IMR-90 (cell line): ENCODE measurements around the gene ZDHHC3. TPM values are rescaled to one million over a fixed set of nuclear protein-coding genes. Genes with fewer than 3 reads are reported as not detected.

Experiments used
- ATAC-seq: fragments of 200-7000 bp; cut with Tn5 transposase; 2 replicates; pipeline ENCODE4 v1.9.1; 2020; ENCODE audit warnings: low read depth, mild to moderate bottlenecking, moderate library complexity
- BruUV-seq: library from RNA; stranded (reverse); fragments of 400-500 nt; replicated peaks from 2 replicates; lab custom pipeline; 2021; lab: Mats Ljungman, UMichigan
- CTCF ChIA-PET: fragments of 300-600 bp; formaldehyde crosslinking; extraction: SDS; loops from one replicate; lab custom pipeline; 2021; ENCODE audit warnings: antibody characterized with exemption; lab: Yijun Ruan, JAX
- POLR2A ChIA-PET: fragments of 300-600 bp; sonication (Branson Sonifier 250); formaldehyde crosslinking; loops from one replicate; lab custom pipeline; 2022; ENCODE audit warnings: antibody characterized with exemption; ENCODE audit not compliant: unreplicated experiment; lab: Charles Lee
- DNase-seq: peaks from one replicate; pipeline ENCODE4 v3.0.0; 2013
- H2AFZ ChIP-seq: replicated peaks from 2 replicates; pipeline ENCODE3; 2013; ENCODE audit warnings: low read length, mild to moderate bottlenecking; ENCODE audit not compliant: poor library complexity
- H2AK5ac ChIP-seq: 2 replicates; pipeline ENCODE4 v1.6.1; 2013; ENCODE audit warnings: low read depth, low read length, inconsistent platforms
- H2AK9ac ChIP-seq: replicated peaks from 2 replicates; pipeline ENCODE3; 2013; ENCODE audit warnings: mild to moderate bottlenecking, low read depth, low read length, moderate library complexity; ENCODE audit not compliant: poor library complexity
- H2BK120ac ChIP-seq: 2 replicates; pipeline ENCODE4 v1.6.1; 2013; ENCODE audit warnings: low read depth, low read length, inconsistent platforms
- H2BK15ac ChIP-seq: 3 replicates; pipeline ENCODE4 v1.6.1; 2013; ENCODE audit warnings: low read depth, low read length, inconsistent platforms
- H2BK20ac ChIP-seq: 2 replicates; pipeline ENCODE4 v1.6.1; 2013; ENCODE audit warnings: low read depth, mild to moderate bottlenecking, inconsistent platforms, low read length, moderate library complexity
- H2BK5ac ChIP-seq: 2 replicates; pipeline ENCODE4 v1.6.1; 2013; ENCODE audit warnings: mild to moderate bottlenecking, low read depth, low read length, inconsistent platforms; ENCODE audit not compliant: poor library complexity, severe bottlenecking
- H3K14ac ChIP-seq: replicated peaks from 2 replicates; pipeline ENCODE4 v1.6.1; 2013; ENCODE audit warnings: low read depth, low read length, inconsistent platforms
- H3K18ac ChIP-seq: 2 replicates; pipeline ENCODE4 v1.6.1; 2013; ENCODE audit warnings: low read depth, low read length, control low read depth
- H3K23ac ChIP-seq: 2 replicates; pipeline ENCODE4 v1.6.1; 2013; ENCODE audit warnings: low read depth, low read length, inconsistent platforms
- H3K27ac ChIP-seq: 2 replicates; pipeline ENCODE4 v1.5.1; 2013; ENCODE audit warnings: mild to moderate bottlenecking, control low read depth, low read length; ENCODE audit not compliant: insufficient read depth
- H3K27me3 ChIP-seq: 2 replicates; pipeline ENCODE4 v1.6.1; 2013; ENCODE audit warnings: low read length; ENCODE audit not compliant: control insufficient read depth, insufficient read depth
- H3K36me3 ChIP-seq: 2 replicates; pipeline ENCODE4 v1.6.1; 2013; ENCODE audit warnings: low read length, mixed read lengths; ENCODE audit not compliant: control insufficient read depth, insufficient read depth
- H3K4ac ChIP-seq: 2 replicates; pipeline ENCODE4 v1.6.1; 2013; ENCODE audit warnings: low read depth, low read length, inconsistent platforms
- H3K4me1 ChIP-seq: 2 replicates; pipeline ENCODE4 v1.6.1; 2013; ENCODE audit warnings: low read length, mixed read lengths; ENCODE audit not compliant: control insufficient read depth, insufficient read depth
- H3K4me2 ChIP-seq: 2 replicates; pipeline ENCODE4 v1.6.1; 2013; ENCODE audit warnings: low read depth, mild to moderate bottlenecking, control low read depth, low read length, moderate library complexity
- H3K4me3 ChIP-seq: 2 replicates; pipeline ENCODE4 v1.5.1; 2013; ENCODE audit warnings: low read depth, mild to moderate bottlenecking, control low read depth, low read length, moderate library complexity; ENCODE audit not compliant: insufficient read depth
- H3K56ac ChIP-seq: 2 replicates; pipeline ENCODE4 v1.6.1; 2013; ENCODE audit warnings: low read length, inconsistent platforms; ENCODE audit not compliant: insufficient read depth; ENCODE audit errors: extremely low read depth
- H3K79me1 ChIP-seq, 2 experiments: 2 replicates each; pipeline ENCODE4 v1.6.1; 2013; ENCODE audit warnings: low read length in 2 of 2, inconsistent platforms in 1 of 2, low read depth in 1 of 2
- H3K9ac ChIP-seq: 2 replicates; pipeline ENCODE4 v1.6.1; 2013; ENCODE audit warnings: low read depth, low read length, control low read depth
- H3K9me1 ChIP-seq: 2 replicates; pipeline ENCODE4 v1.6.1; 2013; ENCODE audit warnings: low read length, inconsistent platforms; ENCODE audit not compliant: insufficient read depth
- H3K9me3 ChIP-seq: 2 replicates; pipeline ENCODE4 v1.6.1; 2013; ENCODE audit warnings: low read length; ENCODE audit not compliant: control insufficient read depth, insufficient read depth
- H4K20me1 ChIP-seq: 2 replicates; pipeline ENCODE4 v1.6.1; 2013; ENCODE audit warnings: low read length, inconsistent platforms; ENCODE audit not compliant: insufficient read depth
- H4K5ac ChIP-seq: 2 replicates; pipeline ENCODE4 v1.6.1; 2013; ENCODE audit warnings: mild to moderate bottlenecking, low read depth, low read length, control low read depth
- H4K8ac ChIP-seq, 2 experiments: 2 replicates each; pipeline ENCODE4 v1.6.1; 2013; ENCODE audit warnings: low read depth in 2 of 2, low read length in 2 of 2, control low read depth in 1 of 2, inconsistent platforms in 1 of 2
- H4K91ac ChIP-seq: 2 replicates; pipeline ENCODE4 v1.6.1; 2013; ENCODE audit warnings: low read depth, low read length, inconsistent platforms; ENCODE audit not compliant: insufficient read depth
- CEBPB ChIP-seq: IDR thresholded peaks from 2 replicates; pipeline ENCODE4 v1.6.1; 2012; ENCODE audit warnings: low read depth, low read length, improper control_type of control experiment
- FOS ChIP-seq: fragments of 150-350 bp; IDR thresholded peaks from 2 replicates; pipeline ENCODE4 v1.6.1; 2016; ENCODE audit warnings: low read depth, low read length
- MXI1 ChIP-seq: IDR thresholded peaks from 2 replicates; pipeline ENCODE4 v1.6.1; 2012; ENCODE audit warnings: low read depth, mild to moderate bottlenecking, low read length, moderate library complexity, borderline replicate concordance
- NFE2L2 ChIP-seq: fragments of 150-350 bp; IDR thresholded peaks from 2 replicates; pipeline ENCODE4 v1.6.1; 2016; ENCODE audit warnings: low read depth, mild to moderate bottlenecking, low read length
- RFX5 ChIP-seq: IDR thresholded peaks from 2 replicates; pipeline ENCODE4 v1.8.0; 2012; ENCODE audit warnings: low read depth, mild to moderate bottlenecking, low read length, moderate library complexity
- SMC3 ChIP-seq: fragments of 150-350 bp; IDR thresholded peaks from 2 replicates; pipeline ENCODE4 v1.6.1; 2016; ENCODE audit warnings: low read depth, mild to moderate bottlenecking, antibody characterized with exemption, low read length, moderate library complexity
- WGBS, 2 experiments: methylation state at CpG; one replicate each; pipeline versions ENCODE4 v1.1.5 to v1.1.7; 2013; ENCODE audit warnings: missing lambda C conversion rate in 2 of 2; ENCODE audit not compliant: insufficient read length in 1 of 2; ENCODE audit errors: extremely low coverage in 2 of 2; 5-methylcytosine and 5-hydroxymethylcytosine counted together
- dilution Hi-C: fragments of 300-500 bp; cut with HindIII; formaldehyde crosslinking; loops from one replicate; pipeline ENCODE4 v1.14.3; 2018; ENCODE audit warnings: low sequenced_read_pairs; ENCODE audit not compliant: unreplicated experiment
- in situ Hi-C: fragments of 300-500 bp; cut with MboI; formaldehyde crosslinking; loops from 3 replicates; pipeline ENCODE4 v1.14.3; 2019; ENCODE audit warnings: low sequenced_read_pairs, inconsistent platforms, mixed read lengths
- intact Hi-C: fragments of 100-400 bp; cut with micrococcal nuclease; formaldehyde crosslinking; loops from 2 replicates; pipeline ENCODE4 v1.10.0; 2022
- polyA plus RNA-seq, 3 experiments: library from polyadenylated mRNA; depleted of rRNA; stranded (reverse); fragments of >200 nt; gene quantifications; 2 replicates each; pipeline ENCODE4 v1.2.3, GENCODE V29; 2012; ENCODE audit warnings: low replicate concordance in 1 of 3
- total RNA-seq: library from RNA; depleted of rRNA; stranded (reverse); fragments of >200 nt; gene quantifications from 2 replicates; pipeline ENCODE4 v1.2.3, GENCODE V29; 2012
- TF ChIP-seq, protein P1 (sequence below): conservative IDR thresholded peaks from 2 replicates; pipeline ENCODE4 v1.5.1; 2012; ENCODE audit warnings: mild to moderate bottlenecking, low read depth, low read length, improper control_type of control experiment

ZDHHC3 gene
- total and polyA plus RNA-seq, 2 of the 4 experiments (the other 2 are of a cell fraction): 57.7 to 59.6 TPM

DNA sequence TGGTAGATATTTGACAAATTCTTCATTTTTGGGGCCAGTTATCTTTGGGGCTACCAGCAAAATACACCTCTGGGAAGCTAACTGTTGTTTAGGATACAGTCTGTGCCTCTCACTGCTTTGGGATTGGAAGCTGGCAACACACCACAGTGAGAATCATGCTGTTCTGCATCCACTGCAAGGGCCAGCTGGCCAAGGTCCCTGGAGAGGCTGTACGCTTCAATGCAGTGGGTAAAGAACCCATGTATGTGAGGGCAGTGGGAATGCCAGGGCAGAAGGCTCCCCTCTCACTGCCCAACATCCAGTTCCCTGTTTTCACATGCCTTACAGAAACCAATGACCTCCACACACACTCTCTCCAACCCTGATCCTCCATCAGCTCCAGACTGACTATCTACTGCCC lies 20.1 kb downstream of the ZDHHC3 start:
- dilution Hi-C loops: no loop called here
- TF ChIP-seq SMC3 (no peak), RFX5 (no peak), NFE2L2 (no peak), CEBPB (no peak), FOS (no peak), MXI1 (no peak)
- TF ChIP-seq, protein P1, sequence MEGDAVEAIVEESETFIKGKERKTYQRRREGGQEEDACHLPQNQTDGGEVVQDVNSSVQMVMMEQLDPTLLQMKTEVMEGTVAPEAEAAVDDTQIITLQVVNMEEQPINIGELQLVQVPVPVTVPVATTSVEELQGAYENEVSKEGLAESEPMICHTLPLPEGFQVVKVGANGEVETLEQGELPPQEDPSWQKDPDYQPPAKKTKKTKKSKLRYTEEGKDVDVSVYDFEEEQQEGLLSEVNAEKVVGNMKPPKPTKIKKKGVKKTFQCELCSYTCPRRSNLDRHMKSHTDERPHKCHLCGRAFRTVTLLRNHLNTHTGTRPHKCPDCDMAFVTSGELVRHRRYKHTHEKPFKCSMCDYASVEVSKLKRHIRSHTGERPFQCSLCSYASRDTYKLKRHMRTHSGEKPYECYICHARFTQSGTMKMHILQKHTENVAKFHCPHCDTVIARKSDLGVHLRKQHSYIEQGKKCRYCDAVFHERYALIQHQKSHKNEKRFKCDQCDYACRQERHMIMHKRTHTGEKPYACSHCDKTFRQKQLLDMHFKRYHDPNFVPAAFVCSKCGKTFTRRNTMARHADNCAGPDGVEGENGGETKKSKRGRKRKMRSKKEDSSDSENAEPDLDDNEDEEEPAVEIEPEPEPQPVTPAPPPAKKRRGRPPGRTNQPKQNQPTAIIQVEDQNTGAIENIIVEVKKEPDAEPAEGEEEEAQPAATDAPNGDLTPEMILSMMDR: no peak
- Histone ChIP-seq H2BK15ac (no peak overlapping the region), H3K4ac (no peak overlapping the region), H3K14ac (no peak overlapping the region), H3K4me1 (peaks cover 8% of the 10 kb centered on the region; the same call in 1 of the 2 replicates), H3K9me3 (no peaks in the 10 kb centered on the region), H4K91ac (no peak overlapping the region), H2AK9ac (no peak overlapping the region), H2BK5ac (no peak overlapping the region), H3K9me1 (peaks cover 43% of the 10 kb centered on the region), H3K4me3 (no peak overlapping the region), H4K5ac (no peak overlapping the region), H2AFZ (no peak overlapping the region), H3K27me3 (no peaks in the 10 kb centered on the region), H3K9ac (no peak overlapping the region), H2AK5ac (peak overlapping the region; percentile 34; the same call in 1 of the 2 replicates), H3K18ac (no peak overlapping the region), H3K79me1 (peaks cover 40 to 91% of the 10 kb centered on the region in 2 experiments), H2BK20ac (no peak overlapping the region; the same call in 1 of the 2 replicates), H2BK120ac (no peak overlapping the region), H3K23ac (no peak overlapping the region), H3K4me2 (no peak overlapping the region), H3K27ac (no peak overlapping the region), H4K20me1 (peaks cover 45% of the 10 kb centered on the region), H3K56ac (no peak overlapping the region), H3K36me3 (peaks cover 23% of the 10 kb centered on the region), H4K8ac (no peak overlapping the region)
- CTCF ChIA-PET: no interaction called here
- in situ Hi-C loops: no loop called here
- POLR2A ChIA-PET: no interaction called here
- no peak for ATAC-seq
- no peak for DNase-seq
- BruUV-seq: no TSS peak
- no CpG with 5 or more reads among the region's 1 CpG for WGBS, 2 experiments
- intact Hi-C loops: no loop called here
